GM18858 (cell line): ENCODE results near the gene MBD4.

Source experiments
- ATAC-seq: cut with Tn5 transposase; IDR thresholded peaks from one replicate; pipeline ENCODE4 v1.9.1; 2021; ENCODE audit not compliant: unreplicated experiment

Gene MBD4

GRCh38 chr3:129463716-129464115, 24.0 kb upstream of the MBD4 start:
- no peak for ATAC-seq

GRCh38 chr3:129463094-129463493, 23.3 kb upstream of the MBD4 start:
- no peak for ATAC-seq

- no peak for ATAC-seq
These were observed 22.7 kb upstream of the MBD4 start for GRCh38 chr3:129462361-129462968.

- no peak for ATAC-seq
These were observed 21.9 kb upstream of the MBD4 start for GRCh38 chr3:129461461-129462146.

GRCh38 chr3:129461022-129461421, 21.3 kb upstream of the MBD4 start:
- no peak for ATAC-seq

- ATAC-seq, result no peak
These were observed 20.8 kb upstream of the MBD4 start for GRCh38 chr3:129460572-129460971.

GRCh38 chr3:129460155-129460554, 20.4 kb upstream of the MBD4 start:
- ATAC-seq, result no peak

GRCh38 chr3:129453732-129454131, 14.0 kb upstream of the MBD4 start:
- ATAC-seq, result no peak

- no peak for ATAC-seq
These were observed 9.7 kb upstream of the MBD4 start for GRCh38 chr3:129449279-129450115.

GRCh38 chr3:129448186-129448895, 8.6 kb upstream of the MBD4 start:
- no peak for ATAC-seq

- ATAC-seq, result no peak
These were observed 7.2 kb upstream of the MBD4 start for GRCh38 chr3:129446926-129447325.

GRCh38 chr3:129445471-129445870, 5.7 kb upstream of the MBD4 start:
- no peak for ATAC-seq

- no peak for ATAC-seq
These were observed 3.2 kb upstream of the MBD4 start for GRCh38 chr3:129442947-129443346.

GRCh38 chr3:129442486-129442885, 2.7 kb upstream of the MBD4 start:
- ATAC-seq, result no peak

GRCh38 chr3:129441782-129442181, 2.0 kb upstream of the MBD4 start:
- no peak for ATAC-seq

GRCh38 chr3:129441215-129441614, 1.5 kb upstream of the MBD4 start:
- no peak for ATAC-seq

- ATAC-seq, result no peak
These were observed 956 bp upstream of the MBD4 start for GRCh38 chr3:129440618-129441190.

- no peak for ATAC-seq
These were observed 427 bp downstream of the MBD4 start for GRCh38 chr3:129439226-129439816.

GRCh38 chr3:129435367-129435766, 4.4 kb downstream of the MBD4 start:
- no peak for ATAC-seq

- ATAC-seq, result no peak
These were observed 5.6 kb downstream of the MBD4 start for GRCh38 chr3:129434140-129434539.

- no peak for ATAC-seq
These were observed 6.2 kb downstream of the MBD4 start for GRCh38 chr3:129433565-129433964.
